DMS 273 (cell line): ENCODE results near the gene SEMA4A.
"Not testable (repeated sequence)": the region's sequence is repeated elsewhere in the genome, so short reads cannot be mapped to it uniquely, and the experiment has no call there.

Experiments
- DNase-seq: peaks from one replicate; lab custom pipeline; 2025; ENCODE audit not compliant: unreplicated experiment; lab: John Stamatoyannopoulos, UW

SEMA4A gene

DNA sequence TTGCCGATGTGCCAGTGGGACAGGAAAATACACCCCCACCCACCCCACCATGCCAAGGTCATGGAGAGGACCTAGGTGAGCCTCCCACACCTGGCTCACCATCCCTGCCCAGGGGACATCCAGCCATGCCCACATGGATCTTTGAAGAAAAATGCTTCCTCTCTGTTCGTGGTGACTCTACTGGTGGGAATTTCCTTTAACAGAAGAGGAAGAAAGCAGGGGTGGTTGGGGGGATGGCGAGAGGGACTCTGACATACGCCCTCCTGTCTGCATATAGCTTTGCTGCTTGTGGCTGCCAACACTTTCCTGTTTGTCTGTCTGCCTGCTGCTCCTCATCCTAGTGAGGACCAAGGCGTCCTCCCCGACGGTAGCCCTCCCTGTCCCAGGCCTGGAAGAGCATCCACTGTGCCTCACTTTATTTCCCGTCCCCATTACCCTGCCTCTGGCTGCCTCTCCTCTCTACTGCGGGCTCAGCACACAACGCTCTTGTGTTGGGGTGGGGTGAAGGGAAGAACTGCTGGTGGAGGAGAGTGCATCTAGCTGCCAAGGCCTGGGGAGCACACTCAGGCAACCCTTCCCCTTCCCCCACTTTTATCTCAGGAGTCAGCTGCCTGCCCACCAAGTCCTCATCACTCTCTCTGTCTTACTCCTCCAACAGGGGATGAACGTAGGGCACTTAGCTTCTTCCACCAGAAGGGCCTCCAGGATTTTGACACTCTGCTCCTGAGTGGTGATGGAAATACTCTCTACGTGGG is 2.5 kb downstream of the SEMA4A start:
- no peak for DNase-seq

- DNase-seq, result no peak
Measured at GRCh38 chr1:156157506-156157905, 4.1 kb downstream of the SEMA4A start.

DNA sequence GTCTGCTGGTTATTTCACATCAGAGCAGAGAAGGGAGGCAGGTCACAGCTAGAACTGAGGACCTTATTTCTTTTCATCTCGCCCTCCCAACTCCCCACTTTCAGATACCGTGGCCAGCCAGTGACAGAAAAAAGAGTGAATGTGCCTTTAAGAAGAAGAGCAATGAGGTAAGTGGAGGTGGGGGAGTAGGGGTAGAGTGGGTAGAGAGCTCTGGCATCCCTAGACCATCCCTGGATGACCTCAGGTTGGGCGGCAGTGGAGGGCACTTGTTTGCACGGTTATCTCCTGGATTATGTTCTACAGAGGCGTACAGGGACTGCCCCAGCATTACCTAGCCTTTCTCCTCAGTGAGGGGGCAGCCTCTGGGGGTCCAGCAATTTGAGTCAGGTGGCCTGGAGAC is 4.6 kb downstream of the SEMA4A start:
- DNase-seq, result no peak

- no peak for DNase-seq
Measured at GRCh38 chr1:156160000-156160742, 6.8 kb downstream of the SEMA4A start.

- peak; percentile 61 for DNase-seq
Measured at GRCh38 chr1:156160743-156161171, 7.4 kb downstream of the SEMA4A start.

GRCh38 chr1:156162430-156163037 is 9.1 kb downstream of the SEMA4A start:
- no peak for DNase-seq

DNA sequence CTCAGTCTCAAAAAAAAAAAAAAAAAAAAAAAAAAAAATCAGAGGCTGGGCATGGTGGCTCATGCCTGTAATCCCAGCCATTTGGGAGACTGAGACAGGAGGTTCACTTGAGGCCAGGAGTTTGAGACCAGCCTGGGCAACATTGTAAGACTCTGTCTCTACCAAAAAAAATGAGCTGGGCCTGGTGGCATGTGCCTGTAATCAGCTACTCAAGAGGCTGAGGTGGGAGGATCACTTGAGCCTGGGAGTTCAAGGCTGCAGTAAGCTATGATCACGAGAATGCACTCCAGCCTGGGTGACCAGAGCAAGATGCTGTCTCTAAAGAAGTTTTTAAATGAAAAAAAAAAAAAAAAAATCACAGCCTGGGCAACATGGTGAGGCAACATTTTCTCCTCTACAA is 10.3 kb downstream of the SEMA4A start:
- no peak for DNase-seq

DNA sequence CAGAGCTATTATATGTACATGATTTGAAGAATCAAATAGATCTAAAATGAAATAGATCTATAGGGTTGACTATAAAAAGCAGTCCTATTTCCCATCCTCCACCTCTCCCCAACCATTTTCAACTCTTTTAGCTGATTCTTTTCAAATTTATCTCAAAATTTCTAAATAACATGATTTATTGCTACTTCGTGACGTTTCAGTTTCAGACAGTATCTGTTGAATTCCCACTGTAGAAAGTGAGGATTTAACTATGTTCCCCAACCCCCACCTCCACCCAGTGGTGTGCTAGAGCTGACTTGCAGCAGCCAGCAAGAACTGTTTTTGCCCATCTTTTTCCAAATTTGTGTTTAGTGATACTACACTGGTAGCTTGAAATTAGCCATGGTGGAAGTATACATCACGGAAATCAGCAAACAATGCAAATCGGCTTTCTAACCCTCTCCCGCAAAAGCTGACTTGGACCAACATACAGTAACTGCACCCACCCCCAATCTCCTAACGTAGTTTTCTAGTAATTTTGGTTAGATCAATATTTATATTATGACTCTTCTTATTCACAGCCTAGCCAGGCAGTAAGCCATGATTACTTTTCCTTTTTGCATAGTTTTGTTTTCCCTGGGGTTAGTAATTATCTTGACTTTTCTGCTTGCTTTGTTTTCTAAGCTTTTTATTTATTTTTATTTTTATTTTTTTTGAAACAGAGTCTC is 10.9 kb downstream of the SEMA4A start:
- DNase-seq, result no peak

- DNase-seq, result no peak
Measured at GRCh38 chr1:156165083-156165482, 11.7 kb downstream of the SEMA4A start.

DNA sequence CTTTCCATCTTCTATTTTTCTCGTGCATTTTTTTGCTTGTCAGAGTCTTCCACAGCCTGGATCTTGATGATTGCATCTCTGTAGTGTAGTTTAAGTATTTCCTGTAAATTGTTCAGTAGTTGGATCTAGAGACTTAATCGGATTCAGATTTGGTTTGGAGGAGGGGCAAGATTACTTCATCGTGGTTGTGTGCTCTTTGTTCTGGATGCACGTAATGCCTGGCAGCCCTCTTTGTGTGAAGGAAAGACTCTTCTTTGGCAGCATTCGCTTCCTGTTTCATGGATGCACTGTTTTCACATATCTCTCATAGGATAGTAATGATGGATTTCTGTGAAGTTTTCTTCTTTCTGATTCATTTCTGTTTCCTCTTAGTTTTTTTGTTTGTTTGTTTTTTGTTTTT is 14.2 kb downstream of the SEMA4A start:
- no peak for DNase-seq

GRCh38 chr1:156172696-156173470 is 19.5 kb downstream of the SEMA4A start:
- no peak for DNase-seq

DNA sequence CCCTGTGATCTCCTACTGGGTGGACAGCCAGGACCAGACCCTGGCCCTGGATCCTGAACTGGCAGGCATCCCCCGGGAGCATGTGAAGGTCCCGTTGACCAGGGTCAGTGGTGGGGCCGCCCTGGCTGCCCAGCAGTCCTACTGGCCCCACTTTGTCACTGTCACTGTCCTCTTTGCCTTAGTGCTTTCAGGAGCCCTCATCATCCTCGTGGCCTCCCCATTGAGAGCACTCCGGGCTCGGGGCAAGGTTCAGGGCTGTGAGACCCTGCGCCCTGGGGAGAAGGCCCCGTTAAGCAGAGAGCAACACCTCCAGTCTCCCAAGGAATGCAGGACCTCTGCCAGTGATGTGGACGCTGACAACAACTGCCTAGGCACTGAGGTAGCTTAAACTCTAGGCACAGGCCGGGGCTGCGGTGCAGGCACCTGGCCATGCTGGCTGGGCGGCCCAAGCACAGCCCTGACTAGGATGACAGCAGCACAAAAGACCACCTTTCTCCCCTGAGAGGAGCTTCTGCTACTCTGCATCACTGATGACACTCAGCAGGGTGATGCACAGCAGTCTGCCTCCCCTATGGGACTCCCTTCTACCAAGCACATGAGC is 23.3 kb downstream of the SEMA4A start:
- DNase-seq, result no peak

DNA sequence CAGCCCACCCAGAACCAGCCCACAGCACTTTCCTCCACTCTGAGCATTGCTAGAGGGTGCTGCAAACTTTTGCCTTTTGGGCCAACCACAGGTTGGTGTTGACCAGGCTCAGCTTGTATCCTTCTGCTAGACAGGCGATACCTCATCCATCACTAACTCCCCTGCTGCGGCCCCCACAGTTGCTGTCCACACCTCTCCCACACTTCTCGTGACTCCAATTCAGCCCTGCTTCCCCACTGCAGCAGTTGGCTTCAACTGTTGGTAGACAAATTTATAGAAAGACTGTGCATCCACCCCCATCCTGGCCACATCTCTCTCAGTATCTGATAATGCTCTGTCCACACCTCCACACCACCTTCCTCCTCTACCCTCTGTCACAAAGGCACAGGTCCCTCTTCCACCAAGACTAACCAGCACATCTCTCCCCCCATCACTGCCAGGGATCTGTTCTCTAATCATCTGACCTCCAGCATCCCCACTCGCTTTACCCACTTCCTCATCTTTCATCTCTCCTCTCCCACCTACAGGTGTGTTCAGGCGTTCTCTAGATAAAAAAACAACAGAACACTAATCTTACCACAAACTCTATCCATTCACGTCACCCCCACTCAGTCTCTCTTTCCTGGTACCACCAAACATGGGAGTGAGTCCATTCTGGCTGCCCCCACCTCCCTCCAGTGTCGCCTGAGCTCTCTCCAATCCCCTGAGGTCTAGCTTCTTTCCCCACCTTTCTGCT is 24.7 kb downstream of the SEMA4A start:
- no peak for DNase-seq

- no peak for DNase-seq
Measured at GRCh38 chr1:156180471-156180870, 27.1 kb downstream of the SEMA4A start.

- not testable (repeated sequence) for DNase-seq
Measured at GRCh38 chr1:156181391-156181924, 28.1 kb downstream of the SEMA4A start.

GRCh38 chr1:156182010-156182779 is 28.8 kb downstream of the SEMA4A start:
- not testable (repeated sequence) for DNase-seq

DNA sequence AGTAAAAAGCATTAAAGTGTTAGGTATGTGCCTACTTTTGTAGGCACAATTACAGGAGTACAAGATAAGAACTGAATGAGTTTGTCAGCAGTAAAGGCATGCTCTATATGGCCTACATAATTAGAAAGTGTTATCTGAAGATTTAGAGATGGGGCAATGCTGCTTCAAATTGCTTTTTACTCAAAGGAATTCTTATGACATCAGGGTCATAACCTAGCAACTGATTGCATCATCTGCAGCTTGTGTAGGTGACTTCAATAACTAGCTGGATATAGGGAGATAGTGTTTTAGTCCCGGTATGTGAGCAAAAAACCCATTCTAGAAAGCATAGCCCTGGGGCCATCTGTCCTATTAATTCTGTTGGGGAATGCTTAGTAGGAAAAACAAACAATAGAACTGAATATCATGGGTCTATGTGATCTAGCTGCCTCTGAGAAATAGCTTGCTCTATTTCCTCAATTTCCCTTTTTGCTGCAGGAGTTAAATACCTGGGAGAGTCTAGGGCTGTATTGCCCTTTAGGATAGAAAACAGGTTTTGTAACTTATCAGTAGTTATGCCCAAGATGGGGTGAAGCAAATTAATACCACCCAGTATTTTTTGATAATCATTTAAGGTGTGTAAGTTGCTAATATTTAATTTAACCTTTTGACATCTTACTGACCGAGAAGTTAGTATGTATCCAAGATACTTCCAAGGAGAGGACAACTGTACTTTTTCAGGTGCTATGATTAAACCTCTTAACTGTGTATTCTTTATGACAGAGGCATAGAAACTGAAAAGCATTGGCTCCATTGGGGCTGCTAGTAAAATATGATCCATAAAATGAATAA is 33.2 kb downstream of the SEMA4A start:
- not testable (repeated sequence) for DNase-seq

DNA sequence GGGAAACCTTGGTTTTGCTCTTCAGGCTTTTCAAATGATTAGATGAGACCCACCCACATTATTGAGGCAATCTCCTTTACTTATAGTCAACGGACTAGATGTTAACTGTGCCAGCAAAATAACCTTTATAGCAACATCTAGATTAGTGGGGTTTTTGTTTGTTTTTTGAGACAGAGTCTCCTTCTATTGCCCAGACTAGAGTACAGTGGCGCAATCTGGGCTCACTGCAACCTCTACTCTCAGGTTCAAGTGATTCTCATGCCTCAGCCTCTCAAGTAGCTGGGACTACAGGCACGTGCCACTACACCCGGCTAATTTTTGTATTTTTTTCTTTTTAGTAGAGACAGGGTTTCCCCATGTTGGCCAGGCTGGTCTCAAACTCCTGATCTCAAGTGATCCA is 36.9 kb downstream of the SEMA4A start:
- not testable (repeated sequence) for DNase-seq
